ENCODE measurements around the gene RIMOC1. TPM values are rescaled to one million over a fixed set of nuclear protein-coding genes. Genes with fewer than 3 reads are reported as not detected.

RIMOC1 gene
- polyA plus RNA-seq, 12 donors: 13.5 to 21.8 (median 18.7) TPM; not detected in 1

DNA sequence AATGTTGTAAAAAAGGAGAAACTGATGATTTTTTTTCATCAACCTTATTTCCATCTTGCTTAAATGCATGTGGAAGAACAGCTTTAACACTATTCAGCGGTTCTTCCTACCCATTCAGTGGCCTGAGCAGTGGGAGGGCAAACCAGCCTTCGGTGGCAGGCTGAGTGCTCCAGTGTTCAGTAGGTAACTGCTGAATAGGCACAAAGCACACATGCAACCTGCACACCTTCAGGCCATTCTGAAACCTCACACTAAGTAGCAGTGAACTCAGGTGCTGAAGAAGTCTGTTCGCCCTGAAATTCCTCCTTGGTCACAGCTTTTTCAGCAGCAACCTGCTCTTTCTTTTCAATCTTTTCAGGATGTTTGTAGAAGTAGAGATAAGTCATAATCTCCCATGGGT lies 47.1 kb downstream of the RIMOC1 start:
- DNase-seq: no peak

Other genes with a start within 250 kb of the RIMOC1 start
- 10 to 100 TPM in 9 of 12 donors, 1 to 10 TPM in 2, not detected in 1; 9.5 to 19.9 (median 14.2) TPM for gene OXCT1, start 33.9 kb upstream of the RIMOC1 start, polyA plus RNA-seq (ENCODE audit: insufficient read length in 12 of 12)
- 10 to 100 TPM in 9 of 12 donors, 1 to 10 TPM in 2, not detected in 1; 8.0 to 15.0 (median 12.4) TPM for gene FBXO4, start 20.9 kb downstream of the RIMOC1 start, polyA plus RNA-seq (ENCODE audit: insufficient read length in 12 of 12)

All from muscle of arm (tissue), 12 donors.